ENCODE measurements around the gene STMN1.

Gene STMN1

DNA sequence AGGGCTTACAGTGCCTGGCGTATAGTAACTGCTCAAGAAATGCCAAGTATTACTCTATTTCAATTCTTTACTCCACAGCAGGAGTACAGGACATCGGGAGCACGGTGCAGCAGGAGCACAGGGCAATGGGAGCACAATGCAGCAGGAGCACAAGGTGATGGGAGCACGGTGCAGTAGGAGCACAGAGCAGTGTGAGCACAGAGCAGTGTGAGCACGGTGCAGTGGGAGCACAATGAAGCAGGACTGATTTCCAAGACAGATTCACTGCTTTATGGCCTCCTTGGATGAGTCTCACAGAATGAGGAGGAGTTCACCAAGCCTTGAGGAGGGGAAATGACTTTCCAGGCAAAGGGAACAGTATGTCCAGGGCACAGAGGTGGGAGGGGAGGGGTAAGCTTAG, 25.7 kb downstream of the STMN1 start:
- no peak overlapping the region for H3K9ac ChIP-seq (ENCODE audit: low read depth, low read length, poor library complexity, severe bottlenecking)
- peaks cover 9% of the 10 kb centered on the region; the same call in 1 of the 2 replicates for H3K36me3 ChIP-seq (ENCODE audit: insufficient read depth, low read length)
- H3F3A ChIP-seq (ENCODE audit: low read depth), result no peaks in the 10 kb centered on the region
- no peaks in the 10 kb centered on the region for H3K27me3 ChIP-seq (ENCODE audit: insufficient read depth, low read length, poor library complexity, severe bottlenecking)
- H4K20me1 ChIP-seq (ENCODE audit: insufficient read depth, low read length, poor library complexity, severe bottlenecking), result no peaks in the 10 kb centered on the region
- no peaks in the 10 kb centered on the region for H3K9me2 ChIP-seq (replicated peaks; ENCODE audit: low read depth, low read length)
- H3K4me2 ChIP-seq (ENCODE audit: low read depth, low read length, poor library complexity, severe bottlenecking), result no peak overlapping the region
- TF ChIP-seq EZH2phosphoT487 (IDR thresholded peaks at IDR 0.05; ENCODE audit: borderline replicate concordance), result no peak
- TF ChIP-seq, protein P1, sequence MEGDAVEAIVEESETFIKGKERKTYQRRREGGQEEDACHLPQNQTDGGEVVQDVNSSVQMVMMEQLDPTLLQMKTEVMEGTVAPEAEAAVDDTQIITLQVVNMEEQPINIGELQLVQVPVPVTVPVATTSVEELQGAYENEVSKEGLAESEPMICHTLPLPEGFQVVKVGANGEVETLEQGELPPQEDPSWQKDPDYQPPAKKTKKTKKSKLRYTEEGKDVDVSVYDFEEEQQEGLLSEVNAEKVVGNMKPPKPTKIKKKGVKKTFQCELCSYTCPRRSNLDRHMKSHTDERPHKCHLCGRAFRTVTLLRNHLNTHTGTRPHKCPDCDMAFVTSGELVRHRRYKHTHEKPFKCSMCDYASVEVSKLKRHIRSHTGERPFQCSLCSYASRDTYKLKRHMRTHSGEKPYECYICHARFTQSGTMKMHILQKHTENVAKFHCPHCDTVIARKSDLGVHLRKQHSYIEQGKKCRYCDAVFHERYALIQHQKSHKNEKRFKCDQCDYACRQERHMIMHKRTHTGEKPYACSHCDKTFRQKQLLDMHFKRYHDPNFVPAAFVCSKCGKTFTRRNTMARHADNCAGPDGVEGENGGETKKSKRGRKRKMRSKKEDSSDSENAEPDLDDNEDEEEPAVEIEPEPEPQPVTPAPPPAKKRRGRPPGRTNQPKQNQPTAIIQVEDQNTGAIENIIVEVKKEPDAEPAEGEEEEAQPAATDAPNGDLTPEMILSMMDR (conservative IDR thresholded peaks at IDR 0.05; ENCODE audit: low read length), result no peak
- no peak overlapping the region for H3K4me3 ChIP-seq (ENCODE audit: low read length, poor library complexity, severe bottlenecking)
- H3K79me2 ChIP-seq (ENCODE audit: insufficient read depth, low read length), result no peaks in the 10 kb centered on the region
- H2AFZ ChIP-seq (ENCODE audit: low read length), result no peak overlapping the region
- no peaks in the 10 kb centered on the region for H3K4me1 ChIP-seq (ENCODE audit: insufficient read depth, low read length, poor library complexity, severe bottlenecking)
- H3K9me3 ChIP-seq (ENCODE audit: insufficient read depth, low read depth, low read length), result no peaks in the 10 kb centered on the region

DNA sequence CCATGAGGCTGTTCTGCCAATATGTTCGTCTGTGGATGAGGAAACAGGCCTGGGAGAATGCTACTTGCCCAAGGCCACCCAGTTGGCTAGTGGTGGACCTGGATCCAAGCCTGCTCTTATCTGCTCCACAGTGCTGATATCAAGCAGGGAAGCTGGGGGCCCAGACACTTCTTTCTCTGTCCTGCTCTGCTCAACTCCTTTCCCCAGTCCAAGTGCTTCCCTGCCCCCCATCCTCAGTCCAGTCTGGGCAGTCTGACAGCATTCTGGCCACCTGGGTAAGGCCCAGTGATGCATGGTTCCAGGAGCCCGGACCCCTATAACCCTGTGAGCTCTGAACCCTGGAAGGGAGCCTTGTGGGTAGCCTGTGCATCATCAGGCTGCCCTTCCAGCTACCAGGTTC, 26.5 kb downstream of the STMN1 start:
- TF ChIP-seq, protein P1 (conservative IDR thresholded peaks at IDR 0.05; ENCODE audit: low read length), result no peak
- no peak for TF ChIP-seq EZH2phosphoT487 (IDR thresholded peaks at IDR 0.05; ENCODE audit: borderline replicate concordance)
- no peaks in the 10 kb centered on the region for H3F3A ChIP-seq (ENCODE audit: low read depth)

GRCh38 chr1:25878690-25879089, 27.5 kb downstream of the STMN1 start:
- Histone ChIP-seq H3K27me3 (ENCODE audit: insufficient read depth, low read length, poor library complexity, severe bottlenecking) (no peaks in the 10 kb centered on the region), H3K4me2 (ENCODE audit: low read depth, low read length, poor library complexity, severe bottlenecking) (no peak overlapping the region), H3K36me3 (ENCODE audit: insufficient read depth, low read length) (no peaks in the 10 kb centered on the region), H3K9me3 (ENCODE audit: insufficient read depth, low read depth, low read length) (no peaks in the 10 kb centered on the region), H3K79me2 (ENCODE audit: insufficient read depth, low read length) (no peaks in the 10 kb centered on the region), H4K20me1 (ENCODE audit: insufficient read depth, low read length, poor library complexity, severe bottlenecking) (no peaks in the 10 kb centered on the region), H3K4me3 (ENCODE audit: low read length, poor library complexity, severe bottlenecking) (no peak overlapping the region), H3F3A (ENCODE audit: low read depth) (no peaks in the 10 kb centered on the region), H2AFZ (ENCODE audit: low read length) (no peak overlapping the region), H3K9me2 (replicated peaks; ENCODE audit: low read depth, low read length) (no peaks in the 10 kb centered on the region), H3K4me1 (ENCODE audit: insufficient read depth, low read length, poor library complexity, severe bottlenecking) (no peaks in the 10 kb centered on the region), H3K9ac (ENCODE audit: low read depth, low read length, poor library complexity, severe bottlenecking) (no peak overlapping the region)
- TF ChIP-seq, protein P1 (conservative IDR thresholded peaks at IDR 0.05; ENCODE audit: low read length), result no peak
- TF ChIP-seq EZH2phosphoT487 (IDR thresholded peaks at IDR 0.05; ENCODE audit: borderline replicate concordance), result no peak

More for the DNA sequence above, 26.5 kb downstream of the STMN1 start:
- H2AFZ ChIP-seq (ENCODE audit: low read length), result no peak overlapping the region
- H3K9me2 ChIP-seq (replicated peaks; ENCODE audit: low read depth, low read length), result no peaks in the 10 kb centered on the region
- no peak overlapping the region for H3K4me3 ChIP-seq (ENCODE audit: low read length, poor library complexity, severe bottlenecking)
- H3K4me2 ChIP-seq (ENCODE audit: low read depth, low read length, poor library complexity, severe bottlenecking), result no peak overlapping the region
- no peaks in the 10 kb centered on the region for H3K79me2 ChIP-seq (ENCODE audit: insufficient read depth, low read length)
- no peaks in the 10 kb centered on the region for H3K27me3 ChIP-seq (ENCODE audit: insufficient read depth, low read length, poor library complexity, severe bottlenecking)
- no peaks in the 10 kb centered on the region for H3K4me1 ChIP-seq (ENCODE audit: insufficient read depth, low read length, poor library complexity, severe bottlenecking)
- H3K9me3 ChIP-seq (ENCODE audit: insufficient read depth, low read depth, low read length), result no peaks in the 10 kb centered on the region
- H4K20me1 ChIP-seq (ENCODE audit: insufficient read depth, low read length, poor library complexity, severe bottlenecking), result no peaks in the 10 kb centered on the region
- peaks cover 2% of the 10 kb centered on the region; the same call in 1 of the 2 replicates for H3K36me3 ChIP-seq (ENCODE audit: insufficient read depth, low read length)
- no peak overlapping the region for H3K9ac ChIP-seq (ENCODE audit: low read depth, low read length, poor library complexity, severe bottlenecking)

Measured in Loucy (cell line).